CD4-positive, alpha-beta T cell (primary cell): ENCODE data around the gene GNG7. TPM values are rescaled to one million over a fixed set of nuclear protein-coding genes. Genes with fewer than 3 reads are reported as not detected.

Experiments used
- ATAC-seq: fragments of 200-7000 bp; cut with Tn5 transposase; one replicate; pipeline ENCODE4 v1.10.0; 2022; ENCODE audit warnings: mild to moderate bottlenecking; ENCODE audit not compliant: poor library complexity
- CTCF ChIA-PET: fragments of 350-600 bp; sonication (Branson Sonifier 250); formaldehyde crosslinking; loops from one replicate; lab custom pipeline; 2021; ENCODE audit warnings: antibody characterized with exemption, inconsistent platforms; lab: Charles Lee
- POLR2A ChIA-PET: fragments of 350-600 bp; sonication (Branson Sonifier 250); formaldehyde crosslinking; loops from one replicate; lab custom pipeline; 2021; ENCODE audit warnings: antibody characterized with exemption, inconsistent platforms; lab: Charles Lee
- DNase-seq, 14 experiments: peaks; one replicate each; pipeline ENCODE4 v3.0.0-alpha.2; 2013 to 2020; ENCODE audit warnings: mixed read lengths in 2 of 14
- H3K27ac ChIP-seq, 2 donors: one replicate each; pipeline versions ENCODE4 v1.5.1 to v1.7.0; 2013; ENCODE audit warnings: low read length in 2 of 2, low read depth in 1 of 2, mild to moderate bottlenecking in 1 of 2
- H3K27me3 ChIP-seq, 2 experiments: 1 replicate in 1 of 2; 2 replicates in 1 of 2; pipeline versions ENCODE4 v1.6.1 to v1.7.0; 2013; ENCODE audit warnings: low read length in 2 of 2, control low read depth in 1 of 2, mild to moderate bottlenecking in 1 of 2, moderate library complexity in 1 of 2; ENCODE audit not compliant: insufficient read depth in 2 of 2, control insufficient read depth in 1 of 2
- H3K36me3 ChIP-seq: one replicate; pipeline ENCODE4 v1.6.1; 2013; ENCODE audit warnings: low read length, control low read depth; ENCODE audit not compliant: insufficient read depth
- H3K4me1 ChIP-seq: one replicate; pipeline ENCODE4 v1.6.1; 2013; ENCODE audit warnings: low read length, control low read depth; ENCODE audit not compliant: insufficient read depth
- H3K4me3 ChIP-seq: one replicate; pipeline ENCODE4 v1.5.1; 2013; ENCODE audit warnings: mild to moderate bottlenecking, low read length, moderate library complexity
- H3K9me3 ChIP-seq, 2 experiments: 1 replicate in 1 of 2; 2 replicates in 1 of 2; pipeline versions ENCODE4 v1.6.1 to v1.7.0; 2013; ENCODE audit warnings: low read length in 2 of 2, mild to moderate bottlenecking in 2 of 2, control low read depth in 1 of 2, moderate library complexity in 1 of 2; ENCODE audit not compliant: control insufficient read depth in 1 of 2, insufficient read depth in 1 of 2
- H3K27ac Mint-ChIP-seq: one replicate; pipeline ENCODE4 v1.8.0; 2020; ENCODE audit warnings: mixed read lengths
- H3K27me3 Mint-ChIP-seq: one replicate; pipeline ENCODE4 v1.8.0; 2021; ENCODE audit warnings: mixed read lengths
- H3K36me3 Mint-ChIP-seq: one replicate; pipeline ENCODE4 v1.8.0; 2021; ENCODE audit warnings: low read depth, mixed read lengths
- H3K4me1 Mint-ChIP-seq: one replicate; pipeline ENCODE4 v1.8.0; 2021; ENCODE audit warnings: low read depth, mixed read lengths
- H3K4me3 Mint-ChIP-seq: one replicate; pipeline ENCODE4 v1.8.0; 2020; ENCODE audit warnings: mild to moderate bottlenecking, mixed read lengths
- H3K9me3 Mint-ChIP-seq: one replicate; pipeline ENCODE4 v1.8.0; 2020; ENCODE audit warnings: mixed read lengths
- intact Hi-C, 2 experiments: fragments of 100-400 bp; cut with DNase I in 1 of 2; cut with micrococcal nuclease in 1 of 2; formaldehyde crosslinking; loops; one replicate each; pipeline versions ENCODE4 v1.15.1 to v1.9.0; 2023 to 2025; cut with DNase I, micrococcal nuclease
- total RNA-seq, 174 experiments: library from RNA in 2 of 174; stranded (reverse) in 2 of 174; gene quantifications; one replicate each; pipeline ENCODE4 v1.2.3 and lab custom pipeline; 2021 to 2026
- TF ChIP-seq, protein P1 (sequence below): fragments of 200-600 bp; IDR thresholded peaks from one replicate; pipeline ENCODE4 v1.8.0; 2022; ENCODE audit warnings: antibody characterized with exemption, mild to moderate bottlenecking

GNG7 gene
- total RNA-seq, 2 experiments from 2014 or later = 5.2 to 5.7 TPM

DNA sequence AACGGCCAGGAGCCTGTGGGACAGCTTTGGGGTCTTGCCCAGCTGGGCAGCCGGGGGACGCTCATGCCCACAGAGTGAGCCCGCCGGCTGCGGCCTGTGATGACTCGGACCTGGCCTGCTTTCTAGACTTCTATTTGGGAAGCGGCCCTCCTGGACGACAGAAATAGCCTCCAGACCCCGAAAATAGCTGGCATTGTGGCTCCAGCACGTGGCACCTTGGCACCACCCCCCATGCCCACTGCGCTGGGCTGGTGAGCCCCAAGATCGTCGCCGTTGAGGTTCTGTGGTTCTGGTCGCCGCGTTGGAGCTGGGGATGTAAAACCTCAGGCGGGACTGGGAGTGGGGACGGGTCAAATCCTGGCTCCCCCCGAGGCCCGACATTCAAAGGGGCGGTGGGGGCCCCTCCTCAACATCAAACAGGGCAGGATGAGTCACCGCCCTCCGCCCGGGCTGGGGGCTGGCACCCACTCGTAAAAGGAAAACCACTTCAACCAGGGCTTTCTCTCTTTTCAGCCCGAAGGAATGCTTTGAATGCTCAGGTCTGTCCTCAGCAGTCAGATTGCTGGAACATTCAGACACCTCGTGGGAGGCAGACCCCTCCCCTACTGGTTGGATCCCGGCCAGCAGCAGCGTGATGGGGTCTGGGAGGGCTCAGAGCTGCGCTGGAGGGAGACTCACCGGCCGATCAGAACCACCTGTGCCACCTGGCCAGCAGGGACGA is 184.5 kb downstream of the GNG7 start:
- H3K4me1 ChIP-seq = peaks cover 8% of the 10 kb centered on the region
- H3K36me3 ChIP-seq = no peaks in the 10 kb centered on the region
- no peaks in the 10 kb centered on the region for H3K9me3 Mint-ChIP-seq
- H3K4me1 Mint-ChIP-seq = no peaks in the 10 kb centered on the region
- peak; percentile 32 for ATAC-seq
- no peak overlapping the region for H3K4me3 Mint-ChIP-seq
- no peaks in the 10 kb centered on the region for H3K9me3 ChIP-seq
- no peak overlapping the region for H3K4me3 ChIP-seq
- CTCF ChIA-PET = no interaction called here
- POLR2A ChIA-PET = interaction anchor here (1.3 kb wide), 1 partner anchor 42 kb away, joined by 4 read pairs; the partner anchor contains the start of gene GADD45B
- no peaks in the 10 kb centered on the region for H3K27me3 ChIP-seq
- H3K27ac Mint-ChIP-seq = no peak overlapping the region
- peak in 4 of 14 experiments; percentile 6 to 58 (median 35) for DNase-seq
- H3K36me3 Mint-ChIP-seq = no peaks in the 10 kb centered on the region
- H3K27me3 Mint-ChIP-seq = no peaks in the 10 kb centered on the region
- no peak overlapping the region for H3K27ac ChIP-seq
- intact Hi-C loops = no loop called here
- TF ChIP-seq, protein P1, sequence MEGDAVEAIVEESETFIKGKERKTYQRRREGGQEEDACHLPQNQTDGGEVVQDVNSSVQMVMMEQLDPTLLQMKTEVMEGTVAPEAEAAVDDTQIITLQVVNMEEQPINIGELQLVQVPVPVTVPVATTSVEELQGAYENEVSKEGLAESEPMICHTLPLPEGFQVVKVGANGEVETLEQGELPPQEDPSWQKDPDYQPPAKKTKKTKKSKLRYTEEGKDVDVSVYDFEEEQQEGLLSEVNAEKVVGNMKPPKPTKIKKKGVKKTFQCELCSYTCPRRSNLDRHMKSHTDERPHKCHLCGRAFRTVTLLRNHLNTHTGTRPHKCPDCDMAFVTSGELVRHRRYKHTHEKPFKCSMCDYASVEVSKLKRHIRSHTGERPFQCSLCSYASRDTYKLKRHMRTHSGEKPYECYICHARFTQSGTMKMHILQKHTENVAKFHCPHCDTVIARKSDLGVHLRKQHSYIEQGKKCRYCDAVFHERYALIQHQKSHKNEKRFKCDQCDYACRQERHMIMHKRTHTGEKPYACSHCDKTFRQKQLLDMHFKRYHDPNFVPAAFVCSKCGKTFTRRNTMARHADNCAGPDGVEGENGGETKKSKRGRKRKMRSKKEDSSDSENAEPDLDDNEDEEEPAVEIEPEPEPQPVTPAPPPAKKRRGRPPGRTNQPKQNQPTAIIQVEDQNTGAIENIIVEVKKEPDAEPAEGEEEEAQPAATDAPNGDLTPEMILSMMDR = no peak

DNA sequence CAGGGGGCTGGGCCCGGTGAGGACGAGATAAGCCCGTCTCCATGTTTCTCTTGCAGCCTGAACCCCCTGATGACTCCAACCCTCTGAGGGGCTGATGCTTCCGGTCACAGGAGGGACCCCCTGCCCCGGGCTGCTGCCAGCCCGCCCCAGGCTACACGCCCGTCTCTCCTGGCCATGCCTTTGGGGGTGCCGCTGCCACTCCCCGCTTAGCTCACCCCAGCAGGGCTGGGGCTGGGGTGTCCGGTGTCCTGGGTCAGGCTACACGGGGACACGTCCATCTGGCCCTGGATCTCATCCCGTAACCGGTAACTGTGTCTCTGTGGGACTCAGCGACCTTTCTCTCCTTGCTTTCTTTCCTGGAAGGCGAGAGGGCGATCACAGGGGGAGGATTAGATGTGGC is 185.8 kb downstream of the GNG7 start:
- Mint-ChIP-seq H3K4me3 (no peak overlapping the region), H3K27me3 (no peaks in the 10 kb centered on the region)

GRCh38 chr19:2514981-2515518 is 187.4 kb downstream of the GNG7 start:
- DNase-seq = no peak
- H3K27me3 ChIP-seq = no peaks in the 10 kb centered on the region
- intact Hi-C loops = no loop called here
- H3K36me3 Mint-ChIP-seq = no peaks in the 10 kb centered on the region
- peaks cover 8% of the 10 kb centered on the region for H3K4me1 ChIP-seq
- H3K4me3 Mint-ChIP-seq = no peak overlapping the region
- no peaks in the 10 kb centered on the region for H3K4me1 Mint-ChIP-seq
- H3K36me3 ChIP-seq = no peaks in the 10 kb centered on the region
- H3K4me3 ChIP-seq = no peak overlapping the region
- H3K9me3 Mint-ChIP-seq = no peaks in the 10 kb centered on the region
- H3K27me3 Mint-ChIP-seq = no peaks in the 10 kb centered on the region
- H3K27ac ChIP-seq = no peak overlapping the region
- H3K27ac Mint-ChIP-seq = no peak overlapping the region
- no peaks in the 10 kb centered on the region for H3K9me3 ChIP-seq
- ChIA-PET POLR2A (interaction anchor here (1.2 kb wide), 1 partner anchor 39 kb away, joined by 4 read pairs; the partner anchor contains the start of gene GADD45B), CTCF (interaction anchor here (0.7 kb wide), 1 partner anchor 47 kb away, joined by 3 read pairs; no protein-coding TSS in a partner anchor)
- TF ChIP-seq, protein P1 = no peak
- no peak for ATAC-seq

More for the DNA sequence above, 185.8 kb downstream of the GNG7 start:
- no peak overlapping the region for H3K4me3 ChIP-seq
- ATAC-seq (no peak), DNase-seq (no peak)
- ChIA-PET POLR2A (no interaction called here), CTCF (no interaction called here)
- peaks cover 8% of the 10 kb centered on the region for H3K4me1 ChIP-seq
- H3K27ac Mint-ChIP-seq = no peak overlapping the region
- no peak overlapping the region for H3K27ac ChIP-seq
- no peaks in the 10 kb centered on the region for H3K36me3 Mint-ChIP-seq
- H3K27me3 ChIP-seq = no peaks in the 10 kb centered on the region
- intact Hi-C loops = no loop called here
- no peaks in the 10 kb centered on the region for H3K9me3 Mint-ChIP-seq
- no peaks in the 10 kb centered on the region for H3K4me1 Mint-ChIP-seq
- TF ChIP-seq, protein P1 = no peak
- no peaks in the 10 kb centered on the region for H3K36me3 ChIP-seq
- H3K9me3 ChIP-seq = no peaks in the 10 kb centered on the region
